Left renal cortex interstitium (tissue), 4 donors: ENCODE results near the gene TMBIM6. TPM values are rescaled to one million over a fixed set of nuclear protein-coding genes. Genes with fewer than 3 reads are reported as not detected.

Source experiments
- DNase-seq, 4 donors: peaks; one replicate each; pipeline ENCODE4 v3.0.0-alpha.2; 2013; ENCODE audit warnings: low read depth in 4 of 4, low spot score in 2 of 4, missing footprints in 1 of 4
- polyA plus RNA-seq, 4 donors: library from polyadenylated mRNA; unstranded; fragments of 120-200 nt; gene quantifications; one replicate each; pipeline ENCODE4 v1.2.1, GENCODE V29; 2013; ENCODE audit not compliant: insufficient read length in 4 of 4

Gene TMBIM6
- polyA plus RNA-seq, 4 donors, result 647 to 770 (median 683) TPM

DNA sequence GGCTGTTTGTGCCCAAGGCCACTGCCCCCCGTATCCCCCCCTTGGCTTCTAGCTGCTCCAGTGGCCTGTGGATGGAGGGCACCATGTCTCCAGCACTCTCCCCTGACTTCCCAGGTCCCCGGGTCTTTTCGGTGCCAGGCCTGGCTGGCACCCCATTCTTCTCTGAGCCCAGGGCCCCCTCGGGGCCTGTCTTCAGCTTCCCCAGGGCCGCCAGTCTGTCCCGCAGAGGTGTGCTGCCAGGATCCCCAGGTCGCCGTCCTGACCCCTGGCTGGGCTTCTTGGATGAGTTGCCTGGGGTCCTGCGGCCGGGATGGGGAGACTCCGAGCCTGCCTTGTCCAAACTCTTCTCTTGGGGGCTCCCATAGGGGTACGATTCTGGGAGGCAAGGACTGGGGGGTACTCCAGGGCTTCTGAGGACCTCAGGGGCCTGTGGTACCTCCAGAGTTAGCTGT, 54.3 kb downstream of the TMBIM6 start:
- DNase-seq, result no peak

DNA sequence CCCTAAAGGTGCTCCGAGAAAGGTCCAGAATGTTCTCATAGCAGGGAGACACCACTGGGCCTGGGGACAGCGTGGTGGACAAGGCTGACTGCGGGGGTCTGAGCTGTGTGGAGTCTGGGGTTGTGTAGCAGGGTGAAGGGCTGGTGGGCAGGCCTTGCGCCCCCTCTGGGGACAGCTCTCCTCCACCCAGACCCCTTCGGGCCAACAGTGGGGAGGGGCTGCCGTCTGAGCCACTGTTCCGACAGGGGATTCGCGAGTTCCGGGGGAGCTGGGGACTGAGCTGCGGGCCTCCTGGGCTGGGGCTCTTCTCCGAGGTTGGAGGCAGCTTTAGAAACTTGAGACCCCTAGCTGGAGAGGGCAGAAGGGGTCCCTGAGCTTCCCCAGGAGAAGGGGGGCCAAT, 54.8 kb downstream of the TMBIM6 start:
- no peak for DNase-seq

DNA sequence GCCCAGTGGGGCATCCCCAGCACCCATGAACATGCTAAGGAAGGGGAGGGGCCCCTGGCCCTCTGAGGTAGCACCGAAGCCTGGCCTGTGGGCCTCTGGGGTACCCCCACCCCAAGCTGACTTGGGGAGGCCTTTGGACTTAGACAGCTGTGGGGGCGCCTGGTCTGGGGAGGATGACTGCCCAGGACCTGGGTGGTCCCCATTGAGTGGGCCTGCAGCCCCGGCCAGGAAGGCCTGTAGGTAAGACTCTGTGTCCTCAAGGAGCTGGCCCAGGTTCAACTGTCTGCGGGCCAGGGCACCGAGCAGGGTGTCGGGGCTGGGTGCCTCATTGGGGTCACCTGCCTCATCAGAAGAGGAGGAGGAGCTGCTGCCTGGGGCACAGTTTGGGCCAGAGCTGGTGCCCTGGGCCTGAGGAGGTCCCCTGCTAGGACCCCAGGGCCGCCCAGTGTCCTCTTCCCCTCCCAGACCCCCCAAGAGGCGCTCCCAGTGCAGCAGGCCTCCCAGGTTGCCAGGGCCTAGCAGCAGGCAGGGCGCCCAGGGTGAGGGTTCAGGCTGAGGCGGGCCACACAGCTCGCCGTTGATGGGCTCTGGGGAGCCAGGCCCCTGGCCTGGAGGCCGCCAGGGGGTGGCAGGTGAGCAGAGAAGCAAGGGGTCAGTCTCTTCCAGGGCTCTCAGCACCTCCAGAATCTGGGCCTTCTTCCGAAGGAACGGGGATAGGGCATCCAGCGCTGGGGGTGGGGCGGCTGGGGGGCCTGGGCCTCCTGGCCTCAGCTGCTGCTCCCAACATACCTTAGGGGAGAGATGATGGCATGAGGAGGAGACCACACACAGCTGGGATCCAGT, 55.5 kb downstream of the TMBIM6 start:
- no peak for DNase-seq

DNA sequence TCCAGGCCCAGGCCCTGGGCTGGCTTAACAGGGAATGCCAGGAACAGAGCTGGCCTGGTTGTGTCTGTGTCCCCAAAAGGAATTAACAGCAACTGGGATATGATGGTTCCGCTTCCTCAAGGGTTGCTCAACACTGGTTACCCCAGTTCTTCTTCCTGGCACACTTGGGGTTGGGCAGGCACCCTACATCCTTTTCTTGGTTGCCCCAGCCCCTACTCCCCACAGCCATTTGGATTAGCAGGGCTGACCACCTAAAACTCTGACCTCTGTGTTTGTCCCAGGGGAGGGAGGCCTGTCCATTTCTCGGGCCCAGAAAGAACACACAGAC, 56.1 kb downstream of the TMBIM6 start:
- no peak for DNase-seq

DNA sequence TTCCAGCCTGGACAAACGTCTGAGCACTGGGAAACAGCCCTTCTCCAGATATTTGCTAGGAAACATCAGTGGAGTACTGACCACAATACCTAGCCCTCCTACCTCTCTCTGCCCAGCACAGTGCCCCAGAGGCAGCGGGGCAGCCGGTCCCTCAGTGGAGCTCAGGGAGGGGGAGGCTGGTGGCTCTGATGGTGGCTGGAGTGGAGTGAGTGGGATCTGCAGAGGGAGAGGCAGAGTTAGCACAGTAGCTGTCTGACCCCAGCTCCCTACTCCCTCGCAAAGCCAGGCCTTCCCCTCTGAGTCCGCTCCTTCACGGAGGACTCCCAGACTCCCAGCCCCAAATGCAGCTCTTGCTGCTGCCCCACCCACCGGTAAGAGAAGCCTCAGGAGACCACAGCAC, 56.9 kb downstream of the TMBIM6 start:
- DNase-seq, result no peak

DNA sequence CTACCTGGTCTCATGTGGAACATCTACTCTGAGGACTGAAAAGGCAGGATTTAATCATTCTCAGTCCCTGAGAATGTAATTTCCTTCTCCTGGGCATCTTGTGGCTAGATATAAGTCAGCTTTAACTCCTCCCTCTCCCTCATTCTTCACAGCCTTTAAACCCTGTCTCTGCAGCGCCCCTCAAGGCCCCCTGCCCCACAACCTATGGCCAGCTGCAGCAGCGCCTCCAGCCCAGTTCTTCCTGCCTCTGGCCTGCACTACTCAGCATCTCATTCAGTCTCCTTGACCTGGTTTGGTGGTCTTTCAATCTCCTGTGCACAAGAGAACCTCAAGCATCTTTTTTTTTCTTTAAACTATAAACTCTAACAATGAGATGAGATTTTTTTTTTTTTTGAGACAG, 57.6 kb downstream of the TMBIM6 start:
- no peak for DNase-seq

DNA sequence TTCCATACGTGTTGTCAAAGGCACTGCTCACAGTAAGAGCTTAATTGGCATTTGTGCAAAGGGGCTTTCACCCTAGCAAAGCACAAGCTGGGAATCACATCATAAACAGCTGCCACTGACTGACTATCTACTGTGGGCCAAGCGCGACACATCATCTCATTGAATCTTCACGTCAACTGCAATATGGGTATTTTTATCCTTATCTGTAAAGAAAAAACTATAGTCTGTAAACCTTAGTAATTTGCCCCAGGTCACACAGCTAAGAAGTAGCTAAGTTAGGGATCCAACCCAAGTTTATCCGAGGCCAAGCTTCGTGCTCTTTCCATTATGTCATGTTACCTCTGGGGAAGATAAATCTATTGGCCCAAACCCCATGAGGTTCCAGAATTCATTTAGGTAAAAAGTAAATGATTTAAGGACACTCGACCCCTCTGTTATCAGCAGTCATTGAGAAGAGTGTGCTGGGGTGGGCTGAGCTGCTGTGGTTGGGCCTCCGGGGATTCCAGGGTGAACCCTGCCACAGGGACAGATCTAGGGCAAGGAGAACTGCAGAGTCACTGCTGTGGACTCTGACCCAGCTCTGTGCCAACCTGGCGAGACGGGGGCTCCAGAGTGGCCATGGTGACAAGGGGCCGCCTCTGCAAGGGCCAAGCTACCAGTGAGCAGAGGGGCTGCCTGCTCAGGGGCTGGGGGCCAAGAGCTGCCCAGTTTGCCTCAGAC, 59.2 kb downstream of the TMBIM6 start:
- no peak for DNase-seq

DNA sequence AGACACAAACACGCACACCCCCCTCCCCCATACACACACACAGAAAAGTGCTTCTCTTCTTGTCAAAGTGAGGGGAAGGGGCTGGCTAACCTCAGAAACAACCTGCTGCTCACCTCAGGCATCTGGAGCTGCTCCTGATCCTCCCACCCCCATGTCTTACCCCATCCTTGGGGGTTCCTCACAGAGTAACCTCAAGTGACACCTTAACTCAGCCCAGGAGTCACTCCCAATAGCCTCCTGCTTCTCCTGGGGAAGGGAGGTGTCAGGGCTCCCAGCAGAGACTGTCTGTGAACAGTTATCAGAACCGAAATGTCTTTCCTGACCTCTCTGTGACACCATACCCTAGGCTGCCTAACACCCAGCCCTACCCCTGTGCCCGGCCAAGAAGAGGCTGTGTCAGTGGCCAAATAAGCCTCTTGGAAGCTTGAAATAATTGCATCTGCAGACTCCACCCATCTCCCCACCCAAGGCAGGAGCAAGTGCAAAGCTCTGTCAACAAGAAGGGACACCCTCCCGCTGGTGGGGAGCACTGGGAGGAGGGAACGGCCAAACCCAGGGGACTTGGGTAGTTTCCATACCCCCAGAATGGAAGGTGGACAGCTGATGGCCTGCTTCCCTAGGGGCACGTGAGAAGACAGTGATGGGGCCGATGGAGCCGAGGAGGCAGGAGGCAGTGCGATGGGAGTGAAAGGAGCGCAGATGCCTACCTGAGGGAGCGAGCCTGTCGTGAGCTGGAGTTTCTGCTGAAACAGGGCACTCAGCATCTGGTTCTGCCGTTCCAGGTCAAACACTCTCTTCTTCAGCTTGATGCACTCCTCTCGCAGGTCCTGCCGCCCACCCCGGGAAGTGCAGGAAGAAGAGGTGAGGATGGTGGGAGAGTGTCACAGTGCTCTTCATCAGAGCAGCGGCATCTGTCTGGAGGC, 60.0 kb downstream of the TMBIM6 start:
- no peak for DNase-seq

DNA sequence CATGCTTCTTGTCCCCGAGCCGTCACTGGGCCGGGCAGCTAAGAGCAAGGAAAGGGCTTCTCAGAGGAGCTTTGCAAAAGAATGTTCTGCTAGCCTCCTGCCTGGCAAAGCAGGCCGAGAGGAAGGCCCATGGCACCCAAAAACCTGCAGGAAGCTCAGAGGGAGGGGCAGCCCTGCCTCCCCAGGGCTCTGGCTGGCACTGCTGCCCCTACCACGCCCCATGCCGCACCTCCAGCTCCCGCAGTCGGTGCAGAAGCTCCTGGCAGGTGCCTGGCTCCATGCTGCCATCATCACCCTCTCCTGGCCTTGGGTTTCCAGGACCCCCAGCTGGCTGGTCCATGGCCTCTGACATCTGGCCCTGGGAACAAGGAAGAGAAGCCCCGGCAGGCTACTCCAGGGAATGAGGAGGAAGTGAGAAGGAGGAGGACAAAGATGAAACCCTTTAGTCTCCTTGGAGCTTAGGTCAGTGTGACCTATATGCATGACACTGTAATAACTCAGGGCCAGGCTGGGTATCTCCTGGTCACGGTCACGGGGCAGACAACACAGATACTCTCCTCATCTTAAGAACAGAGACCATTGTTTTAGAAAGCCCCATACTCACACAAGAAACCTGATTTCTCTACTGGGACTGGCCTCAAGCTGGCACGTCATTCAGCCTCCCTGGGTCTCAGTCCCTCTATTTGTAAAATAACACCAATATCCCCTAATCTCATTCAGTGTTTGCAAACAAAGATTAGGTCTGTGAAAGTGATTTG, 62.5 kb downstream of the TMBIM6 start:
- no peak for DNase-seq

DNA sequence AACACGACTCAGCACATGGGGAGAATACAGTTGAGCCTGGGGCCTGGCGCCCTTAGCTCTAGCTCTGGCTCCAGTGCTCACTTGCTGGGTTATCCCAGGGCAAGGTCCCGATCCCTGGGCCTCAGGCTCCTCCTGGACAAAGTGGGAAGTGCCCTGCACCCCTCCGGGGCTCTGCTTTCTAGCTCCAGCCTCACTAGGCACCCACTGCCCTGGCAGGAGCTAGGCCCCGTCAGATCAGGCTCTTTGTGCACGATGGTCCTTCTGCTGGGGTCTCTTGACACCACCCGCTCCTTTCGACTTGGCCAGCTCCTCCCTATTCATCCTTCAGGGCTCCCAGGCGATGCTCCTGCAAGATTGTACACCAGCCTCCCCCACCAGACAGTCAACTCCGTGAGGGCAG, 63.5 kb downstream of the TMBIM6 start:
- DNase-seq, result no peak

DNA sequence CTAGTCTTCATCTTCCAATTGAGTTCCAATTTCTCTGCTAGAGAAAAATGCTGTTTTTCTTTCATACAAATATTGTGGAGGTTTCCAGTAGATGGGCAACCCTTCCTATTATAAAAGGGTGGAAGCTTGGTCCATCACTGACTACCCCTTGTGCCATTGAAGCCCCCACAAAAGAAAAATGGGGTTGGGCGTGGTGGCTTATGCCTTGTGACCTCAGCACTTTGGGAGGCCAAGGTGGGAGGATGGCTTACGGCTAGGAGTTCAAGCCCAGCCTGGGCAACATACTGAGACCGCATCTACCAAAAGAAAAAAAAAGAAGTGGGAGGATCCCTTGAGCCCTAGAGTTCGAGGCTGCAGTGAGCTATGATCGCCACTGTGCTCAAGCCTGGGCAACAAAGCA, 64.1 kb downstream of the TMBIM6 start:
- no peak for DNase-seq

DNA sequence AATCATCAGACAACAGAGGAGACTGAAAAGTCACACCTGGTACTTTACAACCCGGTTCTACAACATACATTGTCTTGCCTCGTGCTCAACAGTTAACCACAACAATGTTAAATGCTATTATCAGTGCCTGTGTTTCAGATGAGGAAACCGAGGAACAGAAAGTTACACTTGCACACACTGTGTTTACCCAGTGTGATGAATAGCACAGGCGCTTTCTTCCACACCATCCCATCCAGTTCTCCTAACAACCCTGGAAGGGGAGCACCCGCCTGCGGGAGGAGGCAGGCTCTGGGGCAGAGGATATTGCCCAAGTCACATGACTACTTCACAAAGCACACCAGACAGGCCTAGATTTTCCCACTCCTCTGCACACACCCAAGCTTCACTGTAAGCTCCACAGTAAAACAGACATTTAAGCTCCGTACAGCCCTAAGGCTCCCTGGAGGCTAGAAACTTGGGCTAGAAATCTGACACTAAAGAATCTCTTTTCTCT, 65.0 kb downstream of the TMBIM6 start:
- DNase-seq, result no peak

DNA sequence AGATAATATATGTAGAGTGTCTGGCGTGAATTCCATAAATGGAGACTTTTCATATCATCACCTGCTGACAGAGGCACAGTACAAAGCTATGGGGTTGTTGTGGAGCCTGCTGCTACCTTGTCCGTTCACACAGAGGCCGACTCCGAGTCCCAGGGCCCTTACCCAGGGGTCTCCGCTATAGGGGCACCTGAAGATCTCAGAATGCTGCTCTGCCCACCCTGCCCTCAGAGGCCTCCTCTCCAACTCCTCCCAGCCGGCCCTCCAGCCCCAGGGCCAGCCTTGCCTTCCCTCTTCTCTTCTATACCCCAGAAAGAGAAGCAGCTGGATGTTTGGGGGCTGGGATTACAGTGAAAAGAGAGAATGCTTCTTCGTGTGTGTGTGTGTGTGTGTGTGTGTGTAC, 65.5 kb downstream of the TMBIM6 start:
- no peak for DNase-seq

DNA sequence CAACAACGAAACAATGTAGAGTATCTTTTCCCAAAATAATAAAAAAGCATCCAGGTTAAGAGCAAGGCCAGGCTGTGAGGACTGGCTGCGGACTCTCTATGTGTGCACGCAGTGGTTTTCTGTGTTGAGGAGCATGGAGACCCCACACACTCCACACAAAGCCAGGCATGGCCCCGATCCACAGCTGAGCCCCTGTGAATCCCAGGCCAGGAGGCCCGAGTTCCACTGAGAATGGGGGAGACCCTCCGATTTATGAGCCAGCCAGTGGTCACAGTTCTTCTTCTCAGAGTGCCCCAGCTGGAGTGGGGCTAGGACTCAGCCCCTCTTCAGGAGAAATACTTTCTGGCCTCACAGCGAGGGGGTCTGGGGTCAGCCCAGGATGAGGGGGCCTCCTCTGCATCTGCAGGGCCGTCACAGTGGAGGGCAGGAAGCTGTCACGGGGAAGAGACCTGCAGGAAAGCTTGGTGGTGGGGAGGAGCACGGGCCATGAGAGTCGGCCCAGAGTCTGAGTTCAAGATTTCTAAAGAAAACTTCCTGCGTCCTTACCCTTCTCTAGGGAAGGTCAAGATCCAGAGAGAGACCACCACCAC, 66.7 kb downstream of the TMBIM6 start:
- no peak for DNase-seq

DNA sequence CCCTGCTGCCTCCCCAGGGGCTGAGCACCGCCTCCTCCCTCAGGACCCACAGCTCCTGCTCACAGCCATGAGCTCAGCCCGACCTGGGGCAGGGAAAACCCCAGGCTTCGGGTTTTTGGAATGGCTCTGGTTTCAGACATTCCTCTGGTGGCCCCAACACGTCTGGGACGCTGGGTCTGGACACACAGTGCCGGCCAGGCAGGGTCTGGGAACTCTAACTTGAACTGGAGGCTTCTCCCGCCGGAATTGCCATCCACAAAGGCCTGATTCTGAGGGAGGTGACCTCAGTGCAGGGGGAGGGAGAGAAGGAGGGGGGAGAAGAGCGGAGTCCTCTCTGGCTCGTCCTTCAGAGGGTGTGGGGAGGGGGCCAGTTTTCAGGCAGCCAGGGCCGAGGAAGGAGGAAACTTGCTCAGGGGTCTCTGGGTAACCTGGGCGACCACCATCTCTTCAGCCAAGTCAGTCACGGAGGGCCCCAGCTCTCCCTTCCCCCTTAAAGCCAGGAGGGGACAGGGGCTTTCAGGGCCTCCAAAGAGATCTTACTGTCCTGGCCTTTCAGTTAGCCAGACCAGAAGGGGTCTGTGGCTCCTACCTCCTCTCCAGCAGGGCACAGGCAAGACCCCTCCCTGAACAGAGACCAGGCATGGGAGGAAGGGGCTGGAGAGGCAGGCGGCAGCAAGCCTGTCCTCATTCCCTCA, 67.5 kb downstream of the TMBIM6 start:
- no peak for DNase-seq

DNA sequence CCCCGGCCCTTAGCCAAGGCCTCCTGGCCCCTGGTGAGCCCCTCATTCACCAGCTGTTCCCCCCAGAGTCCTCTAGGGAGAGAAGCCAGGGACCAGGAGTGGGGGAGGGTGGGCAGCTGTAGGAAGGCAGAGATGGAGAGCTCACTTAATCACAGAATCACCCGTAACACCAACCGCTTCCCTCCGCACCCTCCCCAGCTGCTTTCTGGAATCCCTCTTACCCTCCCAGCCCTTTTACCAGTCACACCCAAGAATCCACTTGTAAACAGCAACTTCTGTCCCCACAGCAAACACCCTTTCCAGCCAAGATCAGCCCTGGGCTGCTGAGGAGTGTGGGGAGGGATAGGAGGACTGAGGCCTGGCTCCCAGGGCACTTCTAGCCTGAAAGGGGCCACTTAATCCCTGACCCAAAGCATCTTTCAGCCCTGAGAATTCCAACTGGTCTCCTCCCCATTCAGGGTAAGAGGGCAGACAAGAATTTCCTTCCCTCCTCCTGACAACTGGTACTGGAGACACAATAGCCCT, 68.1 kb downstream of the TMBIM6 start:
- DNase-seq, result no peak

DNA sequence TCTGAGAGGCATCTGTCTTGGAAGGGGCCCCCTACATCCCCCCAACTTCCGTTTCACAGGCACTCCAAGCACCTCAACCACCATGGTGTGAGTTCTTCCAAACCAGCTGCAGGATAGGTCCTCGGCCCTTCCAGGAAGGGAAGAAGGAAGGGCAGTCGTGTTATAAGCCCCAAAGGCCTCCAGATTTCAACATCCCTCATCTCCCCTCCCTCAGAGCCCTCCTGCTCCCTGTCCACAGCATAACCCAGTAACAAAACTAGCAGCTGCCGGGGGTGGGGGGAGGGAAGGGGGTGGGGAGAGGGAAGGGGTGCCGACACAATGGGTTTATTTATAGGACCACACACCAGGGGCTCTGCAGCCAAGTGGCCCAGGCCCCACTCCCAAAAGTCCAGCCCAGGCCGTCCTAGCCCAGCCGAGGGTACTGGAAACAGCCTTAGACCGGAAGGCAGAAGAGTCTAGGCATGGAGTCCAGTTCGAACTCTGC, 68.6 kb downstream of the TMBIM6 start:
- no peak for DNase-seq

DNA sequence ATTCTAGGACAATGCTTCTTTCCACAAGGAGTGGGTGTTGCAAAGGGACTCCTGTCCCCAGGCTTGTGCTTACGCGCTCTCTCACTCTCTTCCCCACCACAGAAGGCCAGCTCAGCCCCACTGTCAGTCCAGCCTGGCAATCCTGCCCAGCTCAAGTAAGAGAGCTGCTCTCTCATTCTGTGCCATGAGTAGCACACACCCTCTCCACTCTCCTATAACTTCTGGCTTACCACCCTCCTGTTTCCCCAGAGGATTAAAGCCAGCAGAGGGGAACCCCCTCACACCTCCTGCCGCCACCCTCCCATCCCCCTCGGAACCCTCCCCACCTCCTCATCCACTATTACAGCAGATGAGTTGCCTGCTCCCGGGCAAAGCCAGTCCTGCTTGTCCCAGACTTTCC, 69.8 kb downstream of the TMBIM6 start:
- no peak for DNase-seq

DNA sequence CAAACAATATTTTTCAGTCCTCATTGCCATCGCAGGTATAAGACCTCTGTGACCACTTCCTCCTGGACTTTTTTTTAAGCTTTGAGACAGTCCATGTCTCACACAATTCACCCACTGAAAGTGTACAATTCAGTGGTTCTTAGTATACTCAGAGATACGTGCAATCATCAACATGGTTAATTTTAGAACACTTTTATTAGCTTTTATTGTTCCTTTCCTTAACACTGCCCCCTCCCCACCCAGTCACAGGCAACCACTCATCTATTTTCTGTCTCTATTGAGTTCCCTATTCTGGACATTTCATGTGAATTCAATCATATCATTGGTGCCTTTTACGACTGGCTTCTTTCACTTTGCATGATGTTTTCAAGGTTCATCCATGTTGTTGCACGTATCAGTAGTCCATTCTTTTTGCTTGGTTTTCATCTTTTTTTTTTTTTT, 70.6 kb downstream of the TMBIM6 start:
- DNase-seq, result no peak
